SKM-1 (cell line): ENCODE results near the gene SH3RF3.

Experiments
- DNase-seq: peaks from one replicate; lab custom pipeline; 2025; ENCODE audit not compliant: unreplicated experiment; lab: John Stamatoyannopoulos, UW

Gene SH3RF3

DNA sequence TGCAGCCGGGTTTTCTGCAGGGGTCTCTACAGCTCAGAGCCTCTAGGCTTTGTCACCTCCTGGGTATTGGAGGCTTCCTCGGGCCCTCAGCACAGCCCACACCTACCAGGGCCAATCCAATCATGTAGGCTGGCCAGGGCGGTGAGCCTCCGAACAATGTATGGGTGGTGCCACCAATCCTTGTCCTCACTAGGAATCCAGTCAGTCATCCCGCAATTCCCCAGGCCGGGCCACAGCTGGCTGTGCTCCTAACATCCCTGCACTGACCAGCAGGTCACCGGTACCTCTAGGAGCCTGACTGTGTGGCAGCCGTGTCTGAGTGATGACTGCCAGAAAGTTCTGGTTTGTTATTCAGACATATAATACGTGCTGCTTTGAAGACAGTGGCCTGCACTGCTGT, 129.4 kb downstream of the SH3RF3 start:
- DNase-seq, result no peak

DNA sequence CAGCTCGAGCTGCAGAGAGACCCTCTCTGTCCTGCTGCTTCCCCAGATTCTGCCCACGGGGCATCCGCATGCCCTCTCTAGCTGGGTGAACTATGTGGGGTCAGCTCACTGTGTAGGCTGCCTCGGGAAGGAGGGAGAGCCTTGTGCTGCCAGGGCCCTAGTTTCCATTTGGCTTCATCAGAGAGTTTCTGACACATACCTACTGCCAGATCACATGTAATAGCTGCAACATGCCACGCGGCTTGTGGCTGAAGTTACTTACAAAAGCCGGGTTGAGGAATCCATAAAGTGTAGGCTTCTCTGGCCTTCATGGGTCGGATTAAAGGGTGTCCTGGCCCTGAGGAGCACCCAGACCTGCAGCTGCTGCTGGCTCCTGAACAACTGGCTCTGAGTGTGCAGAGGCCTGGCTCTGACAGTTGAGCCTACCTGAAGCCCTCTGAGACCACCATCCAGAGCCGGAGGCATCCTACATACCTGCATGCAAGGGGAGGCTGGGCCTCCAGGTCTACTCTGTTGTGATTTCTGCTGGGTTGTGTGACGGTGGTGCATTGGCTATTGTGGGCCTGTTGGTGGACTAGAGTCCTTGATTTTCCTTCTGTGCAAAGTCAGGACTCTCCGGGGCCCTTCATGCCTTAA, 130.0 kb downstream of the SH3RF3 start:
- no peak for DNase-seq

DNA sequence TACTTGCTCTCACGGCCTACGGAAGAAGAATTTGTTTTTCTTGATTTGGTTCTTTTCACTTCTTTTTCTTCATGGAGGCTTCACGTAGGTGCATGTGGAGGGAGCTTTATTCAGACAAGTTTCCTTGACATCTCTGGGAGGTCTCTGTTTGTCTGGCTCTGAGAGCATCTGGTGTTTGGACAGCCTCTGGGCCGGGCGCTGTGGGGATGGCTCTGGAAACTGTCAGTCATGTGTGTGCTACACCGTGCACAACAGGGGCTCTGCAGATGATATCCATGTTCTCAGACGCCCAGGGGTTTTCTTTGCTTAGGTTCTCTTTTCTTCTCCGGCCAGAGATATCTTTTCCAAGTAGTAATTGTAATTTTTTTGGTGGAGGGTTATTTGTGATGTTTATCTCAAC, 130.7 kb downstream of the SH3RF3 start:
- DNase-seq, result no peak

- DNase-seq, result no peak
Measured at GRCh38 chr2:109260116-109260855, 131.3 kb downstream of the SH3RF3 start.

- no peak for DNase-seq
Measured at GRCh38 chr2:109260886-109261700, 132.1 kb downstream of the SH3RF3 start.

DNA sequence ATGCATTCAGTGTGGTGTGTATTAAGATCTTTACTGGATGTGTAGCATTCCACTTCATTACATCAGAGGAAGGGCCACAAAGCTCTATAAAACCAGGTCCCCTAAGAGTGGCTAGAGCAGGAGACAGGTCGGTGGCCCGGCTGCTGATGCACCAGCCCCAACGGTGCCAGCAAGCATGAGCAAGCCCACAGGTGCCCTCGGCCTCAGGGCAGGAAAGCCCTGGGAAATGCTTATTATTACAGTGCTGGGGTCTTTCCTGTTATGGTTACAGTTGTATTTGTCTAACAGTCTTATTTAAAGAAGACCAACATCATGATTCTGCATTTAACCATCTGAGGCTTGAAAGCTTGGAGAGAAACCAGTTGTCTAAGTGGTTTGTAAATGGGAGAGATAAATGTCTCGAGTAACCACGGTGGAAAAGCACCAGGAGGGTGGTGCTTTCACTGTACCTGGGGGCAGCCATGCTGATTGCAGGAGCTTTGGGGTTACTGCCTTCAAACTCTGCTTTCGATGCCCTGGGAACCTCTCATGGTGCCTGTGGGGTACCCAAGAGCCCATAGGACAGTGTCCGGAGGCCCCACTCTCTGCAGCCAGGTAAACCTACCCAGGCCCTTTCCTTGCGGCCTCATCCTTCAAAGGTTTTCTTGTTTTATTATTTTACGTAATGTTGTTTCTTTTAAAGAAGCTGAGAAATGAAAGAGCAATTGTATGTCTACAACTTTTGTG, 133.1 kb downstream of the SH3RF3 start:
- DNase-seq, result no peak

GRCh38 chr2:109264595-109265328, 135.8 kb downstream of the SH3RF3 start:
- no peak for DNase-seq

- DNase-seq, result no peak
Measured at GRCh38 chr2:109265369-109265768, 136.4 kb downstream of the SH3RF3 start.

GRCh38 chr2:109265953-109266352, 136.9 kb downstream of the SH3RF3 start:
- DNase-seq, result no peak

GRCh38 chr2:109266496-109266895, 137.5 kb downstream of the SH3RF3 start:
- no peak for DNase-seq

DNA sequence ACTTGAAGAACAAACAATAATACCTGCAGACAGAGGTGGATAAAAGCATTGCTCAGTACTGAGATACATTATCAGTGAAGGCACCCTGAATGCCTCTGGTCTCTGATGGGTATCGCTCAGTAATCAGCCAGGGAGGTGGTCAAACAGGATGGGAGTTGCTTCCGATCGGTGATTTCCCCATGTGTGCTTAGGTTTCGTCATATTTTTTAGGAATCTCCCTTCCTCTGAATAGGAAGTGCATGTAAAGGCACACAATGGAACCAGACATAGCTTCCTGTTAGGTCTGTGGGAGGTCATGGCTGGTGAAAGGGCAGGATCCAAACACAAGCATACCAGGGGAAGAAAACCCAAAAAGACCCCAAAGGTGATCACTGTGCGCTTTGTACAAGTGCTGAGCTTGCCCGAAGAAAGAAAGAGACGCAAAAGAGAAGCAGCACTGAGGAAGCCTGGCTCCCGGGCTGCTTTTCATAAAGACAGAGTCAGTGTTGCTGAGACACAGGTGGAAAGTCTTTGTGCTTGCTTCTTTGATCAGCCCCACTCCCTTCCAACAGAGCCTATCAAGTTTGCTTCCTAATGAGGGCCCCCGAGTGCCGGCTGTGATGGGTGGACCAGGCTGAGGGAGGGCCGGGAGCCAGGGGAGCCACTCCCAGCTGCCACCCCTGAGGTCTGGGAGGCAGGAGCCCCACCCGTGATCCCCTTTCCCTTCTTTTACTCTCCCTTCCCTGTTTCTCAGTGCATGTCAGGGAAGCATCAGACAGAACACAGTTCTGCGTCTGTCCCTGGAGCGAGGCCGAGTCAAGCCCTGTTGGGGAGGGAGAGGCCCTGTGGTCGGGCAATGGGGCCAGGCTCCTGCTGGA, 138.2 kb downstream of the SH3RF3 start:
- peak; percentile 42 for DNase-seq

GRCh38 chr2:109268916-109269315, 139.9 kb downstream of the SH3RF3 start:
- no peak for DNase-seq

DNA sequence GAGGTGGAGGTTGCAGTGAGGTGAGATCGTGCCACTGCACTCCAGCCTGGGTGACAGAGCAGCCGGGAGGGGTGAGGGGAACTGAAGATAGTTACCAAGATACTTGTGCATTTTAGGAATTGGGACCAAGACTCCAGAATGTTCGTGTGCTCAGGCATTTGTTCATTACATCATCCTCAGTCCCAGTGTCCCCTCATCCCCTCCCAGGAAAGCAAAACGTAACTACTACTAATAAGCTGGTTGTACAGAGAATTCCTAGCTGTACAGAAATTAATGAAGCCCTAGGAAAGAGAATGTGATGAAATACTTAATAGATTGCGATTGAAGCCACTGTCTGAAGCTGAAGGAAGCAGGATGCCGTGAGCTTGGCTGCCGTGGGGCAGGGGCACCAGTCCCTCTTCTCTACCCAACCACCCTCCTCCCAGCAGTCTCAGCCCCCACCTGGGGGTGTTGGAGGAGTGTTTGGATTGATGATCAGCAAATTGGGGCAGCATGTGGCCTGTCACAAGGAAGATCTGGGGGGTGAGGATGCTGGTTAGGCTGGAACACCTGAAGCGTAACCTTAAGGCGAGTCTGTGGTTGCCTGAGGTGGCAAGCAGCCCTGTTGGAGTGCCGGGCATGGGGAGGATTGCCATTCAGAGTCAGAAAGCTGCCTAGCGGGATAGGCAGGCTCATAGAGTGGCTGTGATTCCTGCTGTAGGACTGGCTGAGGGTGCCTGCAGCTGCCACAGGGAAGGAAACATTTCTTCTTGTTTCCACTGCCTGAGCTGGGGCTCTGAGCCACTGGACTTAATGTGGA, 140.9 kb downstream of the SH3RF3 start:
- DNase-seq, result no peak

DNA sequence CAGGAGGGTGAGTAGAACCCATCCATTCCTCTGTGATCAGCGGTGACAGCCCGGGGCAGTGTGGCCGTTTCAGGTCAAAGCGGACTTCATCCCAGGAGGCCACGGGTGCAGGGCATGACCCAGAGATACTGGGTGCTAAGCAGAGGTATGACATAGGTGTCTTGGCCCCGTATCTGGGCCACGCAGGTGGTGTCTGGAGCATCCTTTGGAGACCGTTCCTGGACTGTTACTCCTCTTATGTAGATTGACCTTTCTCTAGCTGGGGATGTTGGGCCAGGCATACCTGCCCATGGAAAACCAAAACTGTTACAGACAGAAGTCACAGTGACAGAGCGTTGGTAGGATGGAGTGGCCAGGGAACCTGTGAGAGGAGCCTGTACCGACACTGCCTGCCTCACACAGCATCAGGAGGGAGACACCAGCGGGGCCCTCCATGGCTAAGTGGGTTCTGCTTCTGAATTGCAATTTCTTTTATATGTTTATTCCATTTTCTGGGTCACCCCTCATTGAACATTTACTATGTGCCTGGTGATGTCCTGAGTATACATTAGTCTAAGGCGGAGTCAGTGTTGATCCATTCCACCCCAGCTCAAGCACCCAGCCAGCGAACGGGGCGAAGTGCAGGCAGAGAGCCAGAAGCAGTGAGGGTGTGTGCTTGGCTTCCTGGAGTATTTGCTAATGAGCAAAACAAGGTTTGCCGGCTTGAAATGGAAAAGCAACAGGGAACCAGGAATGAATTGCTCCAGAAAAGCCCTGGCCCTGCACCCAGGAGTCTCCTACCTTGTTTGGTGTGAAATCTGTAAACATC, 141.7 kb downstream of the SH3RF3 start:
- DNase-seq, result no peak

DNA sequence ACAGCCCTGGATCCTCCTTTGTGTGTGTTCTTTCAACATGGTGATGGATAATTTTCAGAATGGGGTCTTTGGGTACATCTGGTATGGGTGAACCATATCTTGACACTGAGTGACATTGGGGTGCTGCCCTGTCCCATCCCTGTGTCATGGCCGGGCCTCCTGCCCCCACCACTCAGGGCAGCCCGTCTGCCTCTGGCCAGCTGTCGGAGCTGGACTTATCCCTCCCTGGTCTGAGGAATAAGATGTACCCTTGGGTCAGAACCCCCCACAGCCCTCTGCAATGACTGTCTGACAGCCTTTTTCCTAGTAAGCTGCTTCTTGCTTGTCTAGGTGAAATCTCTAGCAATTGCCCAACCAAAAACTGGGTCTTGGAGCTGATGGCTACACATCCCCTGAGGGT, 142.9 kb downstream of the SH3RF3 start:
- no peak for DNase-seq

GRCh38 chr2:109272461-109272860, 143.5 kb downstream of the SH3RF3 start:
- no peak for DNase-seq

GRCh38 chr2:109275120-109276012, 146.4 kb downstream of the SH3RF3 start:
- DNase-seq, result peak; percentile 73
